HEK293 (cell line): Measurements from ENCODE around the gene ATP2A3.

ENCODE experiments used
- CTCF ChIA-PET: fragments of 350-600 bp; formaldehyde crosslinking; extraction: SDS; loops from one replicate; lab custom pipeline; 2021; ENCODE audit warnings: antibody characterized with exemption; lab: Yijun Ruan, JAX
- POLR2A ChIA-PET: fragments of 300-600 bp; formaldehyde crosslinking; extraction: SDS; loops from one replicate; lab custom pipeline; 2020; ENCODE audit warnings: antibody characterized with exemption, inconsistent platforms; lab: Yijun Ruan, JAX
- H3K27ac ChIP-seq: fragments of 200-500 bp; sonication (Bioruptor generic); 2 replicates; pipeline ENCODE4 v1.5.1; 2014; ENCODE audit warnings: low read depth, low read length, control low read depth, inconsistent platforms; ENCODE audit errors: extremely low read depth
- H3K36me3 ChIP-seq, 2 experiments: fragments of 200-500 bp in 1 of 2; sonication (Bioruptor generic) in 1 of 2; 1 replicate in 1 of 2; 2 replicates in 1 of 2; pipeline ENCODE4 v1.5.1; 2014 to 2017; ENCODE audit warnings: inconsistent platforms in 2 of 2, low read length in 2 of 2; ENCODE audit not compliant: control insufficient read depth in 2 of 2, insufficient read depth in 1 of 2
- H3K4me1 ChIP-seq: fragments of 200-500 bp; sonication (Bioruptor generic); 2 replicates; pipeline ENCODE4 v1.5.1; 2014; ENCODE audit warnings: mild to moderate bottlenecking, low read length, inconsistent platforms; ENCODE audit not compliant: control insufficient read depth, insufficient read depth
- H3K4me3 ChIP-seq: 2 replicates; pipeline ENCODE4 v1.5.1; 2011; ENCODE audit warnings: low read depth, mild to moderate bottlenecking, control low read depth, low read length, moderate library complexity
- H3K9me3 ChIP-seq: fragments of 200-500 bp; sonication (Bioruptor generic); 2 replicates; pipeline ENCODE4 v1.5.1; 2014; ENCODE audit warnings: low read depth, low read length, inconsistent platforms; ENCODE audit not compliant: control insufficient read depth, insufficient read depth
- BCL11A ChIP-seq: fragments of 450-650 bp; formaldehyde crosslinking; IDR thresholded peaks from 2 replicates; pipeline ENCODE4 v1.5.1; 2016; ENCODE audit warnings: low read depth, missing biosample characterization, missing genetic modification characterization
- GLIS1 ChIP-seq: fragments of 450-650 bp; formaldehyde crosslinking; IDR thresholded peaks from 2 replicates; pipeline ENCODE4 v1.5.1; 2016; ENCODE audit warnings: missing biosample characterization, missing genetic modification characterization
- KLF1 ChIP-seq: fragments of 450-650 bp; formaldehyde crosslinking; IDR thresholded peaks from 2 replicates; pipeline ENCODE4 v1.5.1; 2016; ENCODE audit warnings: missing biosample characterization, missing genetic modification characterization
- KLF8 ChIP-seq: fragments of 450-650 bp; formaldehyde crosslinking; IDR thresholded peaks from 2 replicates; pipeline ENCODE4 v1.5.1; 2016; ENCODE audit warnings: missing biosample characterization, missing genetic modification characterization
- YY1 ChIP-seq: fragments of 450-650 bp; formaldehyde crosslinking; IDR thresholded peaks from 2 replicates; pipeline ENCODE4 v1.5.1; 2018; ENCODE audit warnings: missing biosample characterization, missing genetic modification characterization
- ZBTB7A ChIP-seq: fragments of 450-650 bp; formaldehyde crosslinking; IDR thresholded peaks from 2 replicates; pipeline ENCODE4 v1.5.1; 2016; ENCODE audit warnings: low read depth, missing biosample characterization, missing genetic modification characterization
- ZFP3 ChIP-seq: fragments of 450-650 bp; formaldehyde crosslinking; IDR thresholded peaks from 2 replicates; pipeline ENCODE4 v1.5.1; 2016; ENCODE audit warnings: low read depth, missing biosample characterization, missing genetic modification characterization
- ZFP37 ChIP-seq: fragments of 450-650 bp; formaldehyde crosslinking; IDR thresholded peaks from 2 replicates; pipeline ENCODE4 v1.5.1; 2016; ENCODE audit warnings: missing biosample characterization, missing genetic modification characterization
- ZNF132 ChIP-seq: fragments of 450-650 bp; formaldehyde crosslinking; IDR thresholded peaks from 2 replicates; pipeline ENCODE4 v1.5.1; 2017; ENCODE audit warnings: missing biosample characterization, missing genetic modification characterization, borderline replicate concordance
- ZNF169 ChIP-seq: fragments of 450-650 bp; formaldehyde crosslinking; IDR thresholded peaks from 2 replicates; pipeline ENCODE4 v1.5.1; 2016; ENCODE audit warnings: missing biosample characterization, missing genetic modification characterization
- ZNF19 ChIP-seq: fragments of 450-650 bp; formaldehyde crosslinking; IDR thresholded peaks from 2 replicates; pipeline ENCODE4; 2016; ENCODE audit warnings: missing biosample characterization, missing genetic modification characterization, low read depth
- ZNF350 ChIP-seq: fragments of 450-650 bp; formaldehyde crosslinking; IDR thresholded peaks from 2 replicates; pipeline ENCODE4 v1.5.0; 2017; ENCODE audit warnings: missing biosample characterization, mild to moderate bottlenecking, missing genetic modification characterization
- ZNF416 ChIP-seq: fragments of 450-650 bp; formaldehyde crosslinking; IDR thresholded peaks from 2 replicates; pipeline ENCODE4 v1.5.1; 2016; ENCODE audit warnings: missing biosample characterization, missing genetic modification characterization
- ZNF549 ChIP-seq: fragments of 450-650 bp; IDR thresholded peaks from 2 replicates; pipeline ENCODE4 v1.5.1; 2018; ENCODE audit warnings: missing biosample characterization, missing genetic modification characterization, mild to moderate bottlenecking, inconsistent platforms, moderate library complexity
- ZNF561 ChIP-seq: fragments of 450-650 bp; IDR thresholded peaks from 2 replicates; pipeline ENCODE4 v1.5.1; 2018; ENCODE audit warnings: missing biosample characterization, missing genetic modification characterization, borderline replicate concordance
- ZNF776 ChIP-seq: fragments of 450-650 bp; formaldehyde crosslinking; IDR thresholded peaks from 2 replicates; pipeline ENCODE4 v1.5.0; 2017; ENCODE audit warnings: missing biosample characterization, missing genetic modification characterization, borderline replicate concordance
- ZNF830 ChIP-seq: fragments of 450-650 bp; IDR thresholded peaks from 2 replicates; pipeline ENCODE4 v1.5.0; 2018; ENCODE audit warnings: missing biosample characterization, missing genetic modification characterization, low read depth, mild to moderate bottlenecking, moderate library complexity
- ZSCAN16 ChIP-seq: fragments of 450-650 bp; formaldehyde crosslinking; IDR thresholded peaks from 2 replicates; pipeline ENCODE4 v1.5.1; 2016; ENCODE audit warnings: missing biosample characterization, missing genetic modification characterization
- TF ChIP-seq, protein P1 (sequence below): fragments of 450-650 bp; formaldehyde crosslinking; IDR thresholded peaks from 2 replicates; pipeline ENCODE4 v1.5.1; 2016; ENCODE audit warnings: missing biosample characterization, missing genetic modification characterization
- TF ChIP-seq, protein P2 (sequence below): fragments of 450-650 bp; formaldehyde crosslinking; IDR thresholded peaks from 2 replicates; pipeline ENCODE4 v1.5.1; 2016; ENCODE audit warnings: missing biosample characterization, missing genetic modification characterization
- TF ChIP-seq, protein P3 (sequence below): fragments of 450-650 bp; formaldehyde crosslinking; IDR thresholded peaks from 2 replicates; pipeline ENCODE4 v1.5.1; 2016; ENCODE audit warnings: missing biosample characterization, missing genetic modification characterization

The ATP2A3 gene

DNA sequence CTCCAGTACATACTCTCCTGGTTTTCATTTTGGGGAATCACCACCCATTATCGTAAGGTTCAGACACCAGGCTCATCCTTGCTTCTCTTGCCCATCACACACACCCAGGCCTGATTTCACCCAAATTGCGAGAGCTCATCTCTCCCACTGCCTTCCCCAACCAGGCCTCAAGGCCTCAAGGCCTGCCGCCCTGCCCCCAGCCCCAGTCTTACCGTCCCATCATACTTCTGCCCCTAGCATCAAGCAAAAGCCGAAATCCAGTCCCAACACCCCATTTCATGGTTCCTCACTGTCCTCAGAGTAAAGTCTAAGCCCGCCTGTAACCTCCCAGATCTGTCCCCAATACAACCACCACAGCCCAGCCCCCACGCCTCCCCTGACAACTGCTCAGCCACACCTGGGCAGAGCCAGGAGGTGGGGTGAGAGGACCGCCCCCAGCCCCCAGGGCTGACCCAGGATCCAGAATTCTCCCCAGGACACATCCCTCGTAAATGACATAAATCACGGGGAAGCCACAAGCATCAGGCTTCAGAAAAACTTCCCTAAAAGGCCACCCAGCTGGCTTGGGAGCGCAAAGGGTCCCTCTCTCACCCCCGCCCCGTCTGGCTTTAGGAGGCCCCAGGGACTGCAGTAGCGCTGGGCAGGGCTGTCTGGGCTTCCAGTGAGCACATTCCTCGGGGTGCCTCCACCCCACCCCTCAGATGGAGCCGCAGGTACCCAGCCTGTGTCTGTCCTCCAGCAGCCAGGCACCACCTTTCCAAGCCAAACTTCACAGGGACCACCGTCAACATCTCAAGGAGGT is 38.4 kb downstream of the ATP2A3 start:
- H3K4me1 ChIP-seq = no peaks in the 10 kb centered on the region
- CTCF ChIA-PET = interaction anchor here (0.6 to 4.3 kb wide), 4 partner anchors 9 to 188 kb away, joined by 3 to 35 read pairs (median 4); no protein-coding TSS in a partner anchor
- H3K36me3 ChIP-seq = no peaks in the 10 kb centered on the region
- no peak overlapping the region for H3K27ac ChIP-seq
- no peaks in the 10 kb centered on the region for H3K9me3 ChIP-seq
- no peak for TF ChIP-seq ZNF19 (tag by site-specific recombination)
- no peak for TF ChIP-seq YY1 (tag by site-specific recombination)
- TF ChIP-seq, protein P1, sequence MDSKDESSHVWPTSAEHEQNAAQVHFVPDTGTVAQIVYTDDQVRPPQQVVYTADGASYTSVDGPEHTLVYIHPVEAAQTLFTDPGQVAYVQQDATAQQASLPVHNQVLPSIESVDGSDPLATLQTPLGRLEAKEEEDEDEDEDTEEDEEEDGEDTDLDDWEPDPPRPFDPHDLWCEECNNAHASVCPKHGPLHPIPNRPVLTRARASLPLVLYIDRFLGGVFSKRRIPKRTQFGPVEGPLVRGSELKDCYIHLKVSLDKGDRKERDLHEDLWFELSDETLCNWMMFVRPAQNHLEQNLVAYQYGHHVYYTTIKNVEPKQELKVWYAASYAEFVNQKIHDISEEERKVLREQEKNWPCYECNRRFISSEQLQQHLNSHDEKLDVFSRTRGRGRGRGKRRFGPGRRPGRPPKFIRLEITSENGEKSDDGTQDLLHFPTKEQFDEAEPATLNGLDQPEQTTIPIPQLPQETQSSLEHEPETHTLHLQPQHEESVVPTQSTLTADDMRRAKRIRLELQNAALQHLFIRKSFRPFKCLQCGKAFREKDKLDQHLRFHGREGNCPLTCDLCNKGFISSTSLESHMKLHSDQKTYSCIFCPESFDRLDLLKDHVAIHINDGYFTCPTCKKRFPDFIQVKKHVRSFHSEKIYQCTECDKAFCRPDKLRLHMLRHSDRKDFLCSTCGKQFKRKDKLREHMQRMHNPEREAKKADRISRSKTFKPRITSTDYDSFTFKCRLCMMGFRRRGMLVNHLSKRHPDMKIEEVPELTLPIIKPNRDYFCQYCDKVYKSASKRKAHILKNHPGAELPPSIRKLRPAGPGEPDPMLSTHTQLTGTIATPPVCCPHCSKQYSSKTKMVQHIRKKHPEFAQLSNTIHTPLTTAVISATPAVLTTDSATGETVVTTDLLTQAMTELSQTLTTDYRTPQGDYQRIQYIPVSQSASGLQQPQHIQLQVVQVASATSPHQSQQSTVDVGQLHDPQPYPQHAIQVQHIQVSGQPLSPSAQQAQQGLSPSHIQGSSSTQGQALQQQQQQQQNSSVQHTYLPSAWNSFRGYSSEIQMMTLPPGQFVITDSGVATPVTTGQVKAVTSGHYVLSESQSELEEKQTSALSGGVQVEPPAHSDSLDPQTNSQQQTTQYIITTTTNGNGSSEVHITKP = 0 out of 2 replicates have a peak, but pooled peaks have one; percentile 13
- peak; percentile 77 for TF ChIP-seq KLF1 (tag by site-specific recombination)
- 0 out of 2 replicates have a peak, but pooled peaks have one; percentile 27 for TF ChIP-seq GLIS1 (tag by site-specific recombination)
- TF ChIP-seq, protein P2, sequence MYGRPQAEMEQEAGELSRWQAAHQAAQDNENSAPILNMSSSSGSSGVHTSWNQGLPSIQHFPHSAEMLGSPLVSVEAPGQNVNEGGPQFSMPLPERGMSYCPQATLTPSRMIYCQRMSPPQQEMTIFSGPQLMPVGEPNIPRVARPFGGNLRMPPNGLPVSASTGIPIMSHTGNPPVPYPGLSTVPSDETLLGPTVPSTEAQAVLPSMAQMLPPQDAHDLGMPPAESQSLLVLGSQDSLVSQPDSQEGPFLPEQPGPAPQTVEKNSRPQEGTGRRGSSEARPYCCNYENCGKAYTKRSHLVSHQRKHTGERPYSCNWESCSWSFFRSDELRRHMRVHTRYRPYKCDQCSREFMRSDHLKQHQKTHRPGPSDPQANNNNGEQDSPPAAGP = peak; percentile 17; the same call in 1 of the 2 replicates
- no peak for TF ChIP-seq ZSCAN16 (tag by site-specific recombination)
- H3K4me3 ChIP-seq = no peak overlapping the region
- POLR2A ChIA-PET = no interaction called here

DNA sequence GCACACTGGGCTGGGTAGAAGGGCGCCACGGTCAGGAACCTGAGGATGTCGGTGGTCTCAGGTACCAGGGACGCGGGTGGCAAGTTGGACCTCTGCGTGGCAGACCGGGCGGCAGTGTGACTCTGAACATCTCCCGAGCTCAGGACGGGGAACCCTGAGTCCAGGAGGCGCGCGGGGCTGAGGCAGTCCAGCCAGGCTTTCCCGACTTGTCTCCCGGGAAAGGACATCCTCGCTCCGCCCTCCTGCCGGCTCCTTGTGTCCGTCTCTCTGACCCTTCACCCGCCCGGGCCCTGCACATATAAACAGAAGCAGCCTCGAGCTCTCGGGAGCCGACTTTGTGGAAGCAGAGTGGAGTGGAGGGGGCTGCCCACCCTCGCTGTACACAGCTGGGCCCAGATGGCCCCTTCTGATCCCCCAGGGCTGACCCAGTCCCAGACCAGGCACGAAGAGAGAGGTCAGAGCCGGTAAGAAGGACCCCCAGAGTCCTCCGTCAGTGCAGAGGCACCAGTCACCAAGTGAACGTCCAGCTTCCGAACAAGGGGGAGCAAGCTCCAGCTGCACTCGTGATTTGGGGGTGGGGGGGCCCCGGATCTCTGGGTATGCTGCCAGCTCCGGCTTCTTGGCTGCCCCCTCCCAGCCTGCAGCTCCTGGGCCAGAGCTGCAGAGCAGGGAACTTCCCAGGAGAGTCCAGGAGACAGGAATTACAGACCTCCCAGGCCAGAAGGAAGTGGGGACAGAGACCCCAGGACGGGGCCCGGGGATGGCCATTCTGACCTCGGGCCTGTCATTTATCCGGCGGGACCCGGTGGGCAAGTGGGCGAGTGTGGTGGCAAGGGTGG is 39.5 kb downstream of the ATP2A3 start:
- no peak overlapping the region for H3K27ac ChIP-seq
- ChIA-PET CTCF (interaction anchor here (0.5 to 4.3 kb wide), 4 partner anchors 11 to 183 kb away, joined by 3 to 35 read pairs (median 4); no protein-coding TSS in a partner anchor), POLR2A (interaction anchor here (0.7 kb wide), 1 partner anchor 178 kb away, joined by 3 read pairs; no protein-coding TSS in a partner anchor)
- no peaks in the 10 kb centered on the region for H3K4me1 ChIP-seq
- H3K4me3 ChIP-seq = no peak overlapping the region
- H3K36me3 ChIP-seq = no peaks in the 10 kb centered on the region
- no peaks in the 10 kb centered on the region for H3K9me3 ChIP-seq
- TF ChIP-seq ZNF416 (no peak), ZFP3 (no peak), ZNF830 (tag by site-specific recombination) (no peak), ZFP37 (tag by site-specific recombination) (no peak), ZNF132 (tag by site-specific recombination) (no peak), ZBTB7A (no peak), BCL11A (tag by site-specific recombination) (no peak), ZNF549 (tag by site-specific recombination) (no peak), ZNF350 (tag by site-specific recombination) (no peak), KLF8 (no peak), ZNF169 (no peak), ZNF561 (tag by site-specific recombination) (no peak), ZNF776 (tag by site-specific recombination) (no peak)
- TF ChIP-seq, protein P3, sequence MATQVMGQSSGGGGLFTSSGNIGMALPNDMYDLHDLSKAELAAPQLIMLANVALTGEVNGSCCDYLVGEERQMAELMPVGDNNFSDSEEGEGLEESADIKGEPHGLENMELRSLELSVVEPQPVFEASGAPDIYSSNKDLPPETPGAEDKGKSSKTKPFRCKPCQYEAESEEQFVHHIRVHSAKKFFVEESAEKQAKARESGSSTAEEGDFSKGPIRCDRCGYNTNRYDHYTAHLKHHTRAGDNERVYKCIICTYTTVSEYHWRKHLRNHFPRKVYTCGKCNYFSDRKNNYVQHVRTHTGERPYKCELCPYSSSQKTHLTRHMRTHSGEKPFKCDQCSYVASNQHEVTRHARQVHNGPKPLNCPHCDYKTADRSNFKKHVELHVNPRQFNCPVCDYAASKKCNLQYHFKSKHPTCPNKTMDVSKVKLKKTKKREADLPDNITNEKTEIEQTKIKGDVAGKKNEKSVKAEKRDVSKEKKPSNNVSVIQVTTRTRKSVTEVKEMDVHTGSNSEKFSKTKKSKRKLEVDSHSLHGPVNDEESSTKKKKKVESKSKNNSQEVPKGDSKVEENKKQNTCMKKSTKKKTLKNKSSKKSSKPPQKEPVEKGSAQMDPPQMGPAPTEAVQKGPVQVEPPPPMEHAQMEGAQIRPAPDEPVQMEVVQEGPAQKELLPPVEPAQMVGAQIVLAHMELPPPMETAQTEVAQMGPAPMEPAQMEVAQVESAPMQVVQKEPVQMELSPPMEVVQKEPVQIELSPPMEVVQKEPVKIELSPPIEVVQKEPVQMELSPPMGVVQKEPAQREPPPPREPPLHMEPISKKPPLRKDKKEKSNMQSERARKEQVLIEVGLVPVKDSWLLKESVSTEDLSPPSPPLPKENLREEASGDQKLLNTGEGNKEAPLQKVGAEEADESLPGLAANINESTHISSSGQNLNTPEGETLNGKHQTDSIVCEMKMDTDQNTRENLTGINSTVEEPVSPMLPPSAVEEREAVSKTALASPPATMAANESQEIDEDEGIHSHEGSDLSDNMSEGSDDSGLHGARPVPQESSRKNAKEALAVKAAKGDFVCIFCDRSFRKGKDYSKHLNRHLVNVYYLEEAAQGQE (tag by site-specific recombination) = no peak
